NCI-H128 (cell line): ENCODE results near the gene ITIH1.

ENCODE experiments used
- DNase-seq: peaks from one replicate; lab custom pipeline; 2025; ENCODE audit not compliant: unreplicated experiment; lab: John Stamatoyannopoulos, UW

Gene ITIH1

DNA sequence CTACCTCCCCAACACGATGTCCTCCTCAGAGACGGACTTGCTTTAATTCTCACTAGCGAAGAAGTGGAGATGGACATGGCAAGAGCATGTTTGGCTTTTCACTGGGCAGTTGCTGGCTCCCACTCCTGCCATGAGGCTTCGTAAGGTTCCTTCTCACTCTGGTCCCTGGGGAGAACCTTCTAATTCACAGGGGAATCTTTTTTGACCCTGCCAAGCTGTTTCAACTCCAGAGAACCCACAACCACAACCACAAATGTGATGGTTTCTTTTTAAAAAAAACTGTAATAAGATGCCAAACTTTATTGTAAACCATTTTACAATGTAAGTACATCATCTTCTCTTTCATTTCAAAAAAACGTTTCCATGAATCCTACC is 59.1 kb downstream of the ITIH1 start:
- no peak for DNase-seq

GRCh38 chr3:52836986-52837385 is 59.6 kb downstream of the ITIH1 start:
- DNase-seq, result no peak

- no peak for DNase-seq
These were observed 61.3 kb downstream of the ITIH1 start for GRCh38 chr3:52838561-52839267.

DNA sequence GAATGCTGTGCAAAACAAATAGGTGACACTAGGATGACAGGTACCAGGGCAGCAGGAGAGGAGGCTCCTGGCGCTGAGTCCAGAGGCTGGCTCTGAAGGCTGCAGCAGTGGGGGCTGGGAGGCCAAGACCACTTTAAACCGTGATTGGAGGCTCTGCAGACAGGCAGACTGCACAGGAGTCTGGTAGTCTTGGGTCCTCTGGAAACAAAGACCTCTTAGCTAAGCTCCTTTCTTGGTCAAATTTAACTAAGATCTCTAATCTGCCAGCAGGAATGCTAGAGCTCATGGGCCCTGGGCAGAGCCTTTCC is 61.8 kb downstream of the ITIH1 start:
- DNase-seq, result no peak

- DNase-seq, result no peak
These were observed 62.6 kb downstream of the ITIH1 start for GRCh38 chr3:52839892-52840545.

- no peak for DNase-seq
These were observed 64.0 kb downstream of the ITIH1 start for GRCh38 chr3:52841211-52841980.
